ENCODE results near the gene MACROD2. TPM values are rescaled to one million over a fixed set of nuclear protein-coding genes. Genes with fewer than 3 reads are reported as not detected.
A peak's percentile ranks its signal among the peaks of the same experiment; 100 is the strongest.

Gene MACROD2
- total RNA-seq, 1 donor from 2014 or later: 1.6 TPM

DNA sequence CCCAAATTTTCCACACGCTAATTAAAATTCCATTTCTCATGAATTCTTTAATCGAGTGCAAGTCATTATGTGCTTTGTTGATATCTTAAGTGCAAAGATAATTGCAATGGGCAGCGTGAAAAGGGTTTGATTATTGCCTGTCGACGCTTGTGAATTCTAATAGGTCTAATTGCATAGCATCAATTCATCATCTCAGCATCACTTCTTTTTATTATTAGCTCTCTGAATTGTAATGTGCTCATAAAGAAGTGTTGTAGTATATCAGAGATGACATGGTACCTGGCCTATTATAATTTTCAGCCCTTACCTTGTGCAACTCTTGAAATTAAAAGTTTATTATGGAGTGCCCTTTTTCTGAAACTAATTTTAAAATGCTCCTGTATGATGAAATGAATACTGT lies 1208.9 kb downstream of the MACROD2 start:
- no peaks in the 10 kb centered on the region for H3K27me3 ChIP-seq (ENCODE audit: control insufficient read depth, insufficient read depth, low read length)
- H3K4me3 ChIP-seq (ENCODE audit: low read depth, low read length): no peak overlapping the region
- FAIRE-seq (no peak), DNase-seq (ENCODE audit: low read depth) (no peak)
- TF ChIP-seq, protein P1, sequence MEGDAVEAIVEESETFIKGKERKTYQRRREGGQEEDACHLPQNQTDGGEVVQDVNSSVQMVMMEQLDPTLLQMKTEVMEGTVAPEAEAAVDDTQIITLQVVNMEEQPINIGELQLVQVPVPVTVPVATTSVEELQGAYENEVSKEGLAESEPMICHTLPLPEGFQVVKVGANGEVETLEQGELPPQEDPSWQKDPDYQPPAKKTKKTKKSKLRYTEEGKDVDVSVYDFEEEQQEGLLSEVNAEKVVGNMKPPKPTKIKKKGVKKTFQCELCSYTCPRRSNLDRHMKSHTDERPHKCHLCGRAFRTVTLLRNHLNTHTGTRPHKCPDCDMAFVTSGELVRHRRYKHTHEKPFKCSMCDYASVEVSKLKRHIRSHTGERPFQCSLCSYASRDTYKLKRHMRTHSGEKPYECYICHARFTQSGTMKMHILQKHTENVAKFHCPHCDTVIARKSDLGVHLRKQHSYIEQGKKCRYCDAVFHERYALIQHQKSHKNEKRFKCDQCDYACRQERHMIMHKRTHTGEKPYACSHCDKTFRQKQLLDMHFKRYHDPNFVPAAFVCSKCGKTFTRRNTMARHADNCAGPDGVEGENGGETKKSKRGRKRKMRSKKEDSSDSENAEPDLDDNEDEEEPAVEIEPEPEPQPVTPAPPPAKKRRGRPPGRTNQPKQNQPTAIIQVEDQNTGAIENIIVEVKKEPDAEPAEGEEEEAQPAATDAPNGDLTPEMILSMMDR (IDR thresholded peaks at IDR 0.05; ENCODE audit: insufficient read depth, low read length, severe bottlenecking): no peak
- H3K36me3 ChIP-seq (ENCODE audit: control insufficient read depth, insufficient read depth, low read length): no peaks in the 10 kb centered on the region

DNA sequence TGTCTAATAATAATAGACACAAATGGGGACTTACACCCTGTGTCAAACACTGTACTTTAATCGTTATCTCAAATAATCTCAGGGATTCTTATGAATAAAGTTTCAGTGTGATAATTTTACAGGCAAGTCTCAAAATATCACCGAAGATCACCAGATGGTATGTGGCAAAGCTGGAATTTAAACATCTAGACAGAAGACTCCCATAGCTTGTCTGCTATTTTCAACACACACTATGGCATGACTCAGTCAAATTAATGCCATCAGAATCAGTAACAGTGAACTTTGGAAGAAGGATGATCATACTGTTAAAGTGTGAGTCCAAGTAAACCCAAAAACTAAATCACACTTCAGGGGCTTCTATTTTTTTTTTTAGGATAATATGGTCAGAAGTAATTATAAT lies 1209.7 kb downstream of the MACROD2 start:
- Histone ChIP-seq H3K36me3 (ENCODE audit: control insufficient read depth, insufficient read depth, low read length) (no peaks in the 10 kb centered on the region), H3K4me3 (ENCODE audit: low read depth, low read length) (no peak overlapping the region), H3K27me3 (ENCODE audit: control insufficient read depth, insufficient read depth, low read length) (no peaks in the 10 kb centered on the region)
- TF ChIP-seq, protein P1 (IDR thresholded peaks at IDR 0.05; ENCODE audit: insufficient read depth, low read length, severe bottlenecking): no peak
- FAIRE-seq: no peak
- peak; percentile 2 for DNase-seq (ENCODE audit: low read depth)

DNA sequence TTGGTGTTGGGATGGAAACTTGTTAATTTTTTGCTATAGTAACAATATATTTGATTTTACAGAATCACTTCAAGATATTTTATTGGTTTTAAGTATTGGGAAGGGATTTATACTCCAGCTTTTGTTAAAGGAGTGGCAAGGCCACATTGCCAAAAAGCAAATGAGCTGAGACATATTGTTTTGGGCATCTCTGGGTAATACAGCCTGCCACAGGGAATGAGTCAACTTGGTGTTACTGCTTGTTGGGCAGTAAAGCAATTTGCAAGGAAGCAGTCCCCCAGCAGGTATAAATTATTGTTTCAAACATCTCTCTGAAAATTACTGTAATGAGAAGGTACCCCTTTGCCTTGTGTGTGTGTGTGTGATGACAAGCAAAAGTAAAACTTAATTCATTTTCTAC lies 1210.4 kb downstream of the MACROD2 start:
- TF ChIP-seq, protein P1 (IDR thresholded peaks at IDR 0.05; ENCODE audit: insufficient read depth, low read length, severe bottlenecking): no peak
- FAIRE-seq (no peak), DNase-seq (ENCODE audit: low read depth) (peak; percentile 27)
- no peak overlapping the region for H3K4me3 ChIP-seq (ENCODE audit: low read depth, low read length)
- H3K27me3 ChIP-seq (ENCODE audit: control insufficient read depth, insufficient read depth, low read length): no peaks in the 10 kb centered on the region
- H3K36me3 ChIP-seq (ENCODE audit: control insufficient read depth, insufficient read depth, low read length): no peaks in the 10 kb centered on the region

DNA sequence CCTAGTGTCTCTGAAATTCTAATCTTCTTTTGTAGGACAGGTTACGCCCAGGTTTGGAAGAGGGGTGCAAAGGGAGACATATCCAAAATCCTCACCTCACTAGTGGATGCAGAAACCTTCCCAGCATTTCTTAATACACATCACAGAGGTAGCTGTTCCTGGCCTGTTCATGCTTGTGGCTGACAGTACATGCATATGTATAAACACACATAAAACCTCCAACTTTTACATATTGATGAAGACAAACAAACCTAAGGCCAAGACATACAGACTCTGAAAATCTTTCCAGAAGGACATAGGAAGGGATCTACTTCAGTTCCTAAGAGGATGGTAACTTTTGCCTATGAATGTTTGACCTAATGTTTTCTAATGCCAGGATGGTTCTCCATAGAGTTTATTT lies 1214.2 kb downstream of the MACROD2 start:
- FAIRE-seq (no peak), DNase-seq (ENCODE audit: low read depth) (no peak)
- TF ChIP-seq, protein P1 (IDR thresholded peaks at IDR 0.05; ENCODE audit: insufficient read depth, low read length, severe bottlenecking): no peak
- no peaks in the 10 kb centered on the region for H3K36me3 ChIP-seq (ENCODE audit: control insufficient read depth, insufficient read depth, low read length)
- no peaks in the 10 kb centered on the region for H3K27me3 ChIP-seq (ENCODE audit: control insufficient read depth, insufficient read depth, low read length)
- no peak overlapping the region for H3K4me3 ChIP-seq (ENCODE audit: low read depth, low read length)

DNA sequence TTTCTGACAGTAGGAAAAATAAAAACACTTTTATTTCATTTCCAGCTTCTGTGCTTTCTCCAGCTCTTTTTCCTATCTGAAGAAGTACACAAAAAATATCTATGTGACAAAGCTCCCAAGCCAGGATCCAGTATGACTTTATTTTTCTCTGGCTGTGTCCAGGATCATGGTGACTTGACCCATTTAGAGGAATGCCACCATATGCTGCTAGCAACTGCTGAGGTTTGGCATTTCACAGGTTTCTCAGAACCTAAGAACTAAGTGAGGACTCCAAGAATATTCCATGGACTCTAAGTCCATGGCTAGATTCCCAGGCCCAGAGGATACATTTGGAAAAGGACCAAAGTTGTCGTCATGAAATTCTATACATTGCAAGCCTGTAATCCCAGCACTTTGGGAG lies 1218.7 kb downstream of the MACROD2 start:
- Histone ChIP-seq H3K27me3 (ENCODE audit: control insufficient read depth, insufficient read depth, low read length) (no peaks in the 10 kb centered on the region), H3K4me3 (ENCODE audit: low read depth, low read length) (no peak overlapping the region), H3K36me3 (ENCODE audit: control insufficient read depth, insufficient read depth, low read length) (no peaks in the 10 kb centered on the region)
- TF ChIP-seq, protein P1 (IDR thresholded peaks at IDR 0.05; ENCODE audit: insufficient read depth, low read length, severe bottlenecking): no peak
- DNase-seq (ENCODE audit: low read depth): no peak
- FAIRE-seq: no peak

DNA sequence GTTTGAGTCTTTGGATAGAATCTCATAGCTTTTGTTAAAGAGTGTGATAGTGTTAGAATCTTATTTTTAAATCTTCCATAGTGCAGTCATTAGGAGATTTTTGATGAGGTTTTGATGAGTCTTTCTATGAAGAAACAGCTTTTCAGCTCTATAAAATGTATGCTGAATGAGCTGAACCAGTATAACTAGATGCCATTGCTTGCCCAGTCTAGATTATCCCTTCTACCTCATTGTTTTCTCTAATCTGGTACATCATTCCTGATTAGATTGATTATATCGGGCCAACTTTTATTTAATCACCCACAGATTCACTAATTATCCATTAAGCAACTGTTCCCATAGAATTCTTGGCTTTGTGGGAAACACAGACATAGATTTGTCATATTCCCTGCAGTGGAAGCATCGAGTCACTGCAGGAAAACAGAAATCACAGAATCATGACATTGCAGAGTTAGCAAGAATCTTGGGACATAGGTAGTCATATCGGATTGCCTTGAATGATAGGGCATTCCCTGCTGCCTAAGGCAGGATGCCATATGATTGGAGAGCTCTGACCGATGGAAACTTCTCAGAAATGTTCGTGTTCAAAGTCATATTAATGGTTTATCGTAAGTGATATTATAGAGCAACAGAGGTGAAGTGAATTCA lies 1224.8 kb downstream of the MACROD2 start:
- TF ChIP-seq, protein P1 (IDR thresholded peaks at IDR 0.05; ENCODE audit: insufficient read depth, low read length, severe bottlenecking): no peak
- Histone ChIP-seq H3K36me3 (ENCODE audit: control insufficient read depth, insufficient read depth, low read length) (no peaks in the 10 kb centered on the region), H3K4me3 (ENCODE audit: low read depth, low read length) (no peak overlapping the region), H3K27me3 (ENCODE audit: control insufficient read depth, insufficient read depth, low read length) (no peaks in the 10 kb centered on the region)
- DNase-seq (ENCODE audit: low read depth) (peak; percentile 84), FAIRE-seq (no peak)

Measured in bronchial epithelial cell (primary cell).